ENCODE measurements around the gene SELENOV.

DNA sequence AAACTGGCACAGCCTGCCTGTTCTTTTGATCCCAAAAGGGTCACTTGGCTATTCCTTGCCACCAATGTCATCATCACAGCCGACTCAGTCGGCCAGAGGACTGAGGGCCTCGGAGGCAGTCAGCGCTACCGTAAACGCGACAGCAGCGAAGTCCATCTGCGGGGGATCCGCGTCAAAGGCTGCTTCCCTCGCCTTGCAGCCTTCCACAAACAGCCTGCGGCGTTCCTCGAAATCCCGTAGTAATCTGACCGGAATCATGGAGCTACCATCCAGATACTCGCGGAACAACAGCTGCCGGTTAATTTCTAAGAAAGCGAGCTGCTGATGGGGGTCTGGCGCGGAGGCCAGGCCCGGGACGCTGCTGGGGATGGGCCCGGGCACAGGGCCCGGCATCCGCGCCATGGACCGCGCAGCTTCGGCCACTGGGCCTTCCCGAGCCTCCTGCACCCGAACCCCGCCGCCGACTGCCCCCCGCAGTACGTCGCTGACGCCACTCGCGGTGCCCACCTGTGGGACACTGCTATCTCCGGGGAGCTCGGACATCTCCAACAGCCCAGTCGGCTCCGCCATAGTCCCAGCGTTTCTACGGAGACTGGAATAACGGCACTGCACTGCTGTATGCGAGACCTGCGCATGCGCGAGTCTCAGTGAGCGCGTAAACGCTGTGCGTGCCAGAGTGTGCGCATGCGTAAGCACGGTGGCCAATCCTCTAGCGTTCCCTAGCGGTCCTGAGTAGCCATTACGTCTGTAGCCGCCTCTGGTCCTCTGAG lies 17.5 kb downstream of the SELENOV start, which contains the start of gene EID2B:
- TF ChIP-seq, protein P1, sequence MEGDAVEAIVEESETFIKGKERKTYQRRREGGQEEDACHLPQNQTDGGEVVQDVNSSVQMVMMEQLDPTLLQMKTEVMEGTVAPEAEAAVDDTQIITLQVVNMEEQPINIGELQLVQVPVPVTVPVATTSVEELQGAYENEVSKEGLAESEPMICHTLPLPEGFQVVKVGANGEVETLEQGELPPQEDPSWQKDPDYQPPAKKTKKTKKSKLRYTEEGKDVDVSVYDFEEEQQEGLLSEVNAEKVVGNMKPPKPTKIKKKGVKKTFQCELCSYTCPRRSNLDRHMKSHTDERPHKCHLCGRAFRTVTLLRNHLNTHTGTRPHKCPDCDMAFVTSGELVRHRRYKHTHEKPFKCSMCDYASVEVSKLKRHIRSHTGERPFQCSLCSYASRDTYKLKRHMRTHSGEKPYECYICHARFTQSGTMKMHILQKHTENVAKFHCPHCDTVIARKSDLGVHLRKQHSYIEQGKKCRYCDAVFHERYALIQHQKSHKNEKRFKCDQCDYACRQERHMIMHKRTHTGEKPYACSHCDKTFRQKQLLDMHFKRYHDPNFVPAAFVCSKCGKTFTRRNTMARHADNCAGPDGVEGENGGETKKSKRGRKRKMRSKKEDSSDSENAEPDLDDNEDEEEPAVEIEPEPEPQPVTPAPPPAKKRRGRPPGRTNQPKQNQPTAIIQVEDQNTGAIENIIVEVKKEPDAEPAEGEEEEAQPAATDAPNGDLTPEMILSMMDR (IDR thresholded peaks at IDR 0.05), result peak; percentile 93 to 99 (median 98)
- TF ChIP-seq EP300 (IDR thresholded peaks at IDR 0.05) (peak; percentile 81 to 93), POLR2A (IDR thresholded peaks at IDR 0.05) (peak; percentile 41 to 88)
